Neural cell (in vitro differentiated cells): ENCODE results near the gene MGAT5. TPM values are rescaled to one million over a fixed set of nuclear protein-coding genes. Genes with fewer than 3 reads are reported as not detected.

Experiments
- H2AFZ ChIP-seq: fragments of 200-600, 300-800 bp; sonication (generic), shearing (Covaris generic); 2 replicates; pipeline ENCODE4 v1.6.0; 2014; ENCODE audit warnings: low read depth, mild to moderate bottlenecking, antibody characterized with exemption, low read length, moderate library complexity
- H3F3A ChIP-seq: fragments of 200-600 bp; shearing (Covaris generic); 2 replicates; pipeline ENCODE4 v1.6.1; 2016; ENCODE audit warnings: mild to moderate bottlenecking, moderate library complexity, mixed read lengths, antibody characterized with exemption, low read length; ENCODE audit not compliant: insufficient read depth, poor library complexity, severe bottlenecking
- H3K27ac ChIP-seq: fragments of 200-600, 300-800 bp; sonication (generic), shearing (Covaris generic); 2 replicates; pipeline ENCODE4 v1.5.1; 2014; ENCODE audit warnings: mild to moderate bottlenecking, low read length, moderate library complexity
- H3K27me3 ChIP-seq: fragments of 300-800, 200-600 bp; sonication (generic), shearing (Covaris generic); 2 replicates; pipeline ENCODE4 v1.6.0; 2014; ENCODE audit warnings: mild to moderate bottlenecking, low read depth, low read length, moderate library complexity; ENCODE audit not compliant: insufficient read depth
- H3K36me3 ChIP-seq: fragments of 300-800, 200-600 bp; sonication (generic), shearing (Covaris generic); 2 replicates; pipeline ENCODE4 v1.5.1; 2014; ENCODE audit warnings: mild to moderate bottlenecking, antibody characterized with exemption, low read length, moderate library complexity; ENCODE audit not compliant: insufficient read depth
- H3K4me2 ChIP-seq: fragments of 300-800, 200-600 bp; sonication (generic), shearing (Covaris generic); 2 replicates; pipeline ENCODE4 v1.6.0; 2014; ENCODE audit warnings: mild to moderate bottlenecking, low read length
- H3K4me3 ChIP-seq: fragments of 300-800, 200-600 bp; sonication (generic), shearing (Covaris generic); 2 replicates; pipeline ENCODE4 v1.5.1; 2014; ENCODE audit warnings: mild to moderate bottlenecking, low read length, moderate library complexity
- H3K79me2 ChIP-seq: fragments of 200-600 bp; shearing (Covaris generic); replicated peaks from 2 replicates; pipeline ENCODE4 v1.6.0; 2014; ENCODE audit warnings: mild to moderate bottlenecking, low read length, moderate library complexity; ENCODE audit not compliant: insufficient read depth
- H3K9ac ChIP-seq: fragments of 300-800, 200-600 bp; sonication (generic), shearing (Covaris generic); 2 replicates; pipeline ENCODE4 v1.6.1; 2016; ENCODE audit warnings: mild to moderate bottlenecking, low read length, mixed read lengths
- H3K9me2 ChIP-seq: fragments of 200-600 bp; shearing (Covaris generic); 2 replicates; pipeline ENCODE4 v1.6.1; 2016; ENCODE audit warnings: mild to moderate bottlenecking, low read length, mixed read lengths; ENCODE audit not compliant: insufficient read depth
- H3K9me3 ChIP-seq: fragments of 200-600, 300-800 bp; sonication (generic), shearing (Covaris generic); 2 replicates; pipeline ENCODE4 v1.6.1; 2016; ENCODE audit warnings: mild to moderate bottlenecking, mixed run types, low read length, moderate library complexity, mixed read lengths
- H4K20me1 ChIP-seq: fragments of 200-600 bp; shearing (Covaris generic); 2 replicates; pipeline ENCODE4 v1.6.1; 2016; ENCODE audit warnings: mild to moderate bottlenecking, mixed run types; ENCODE audit not compliant: insufficient read depth
- CTCF ChIP-seq: fragments of 450-650 bp; IDR thresholded peaks from 2 replicates; pipeline ENCODE4 v1.5.1; 2014; ENCODE audit warnings: antibody characterized with exemption, mild to moderate bottlenecking, moderate library complexity; ENCODE audit not compliant: poor library complexity, severe bottlenecking
- EP300 ChIP-seq: fragments of 450-650 bp; conservative IDR thresholded peaks from 2 replicates; pipeline ENCODE4 v1.6.1; 2014; ENCODE audit warnings: antibody characterized with exemption, mild to moderate bottlenecking, moderate library complexity; ENCODE audit not compliant: poor library complexity, severe bottlenecking
- EZH2 ChIP-seq: fragments of 200-600, 300-800 bp; shearing (Covaris generic), sonication (generic); IDR thresholded peaks from 2 replicates; pipeline ENCODE4 v1.6.1; 2014; ENCODE audit warnings: antibody characterized with exemption, low read length, borderline replicate concordance, mild to moderate bottlenecking; ENCODE audit not compliant: insufficient read depth, poor library complexity, severe bottlenecking
- MXI1 ChIP-seq: fragments of 450-650 bp; conservative IDR thresholded peaks from 2 replicates; pipeline ENCODE4 v1.6.1; 2014; ENCODE audit warnings: antibody characterized with exemption, mild to moderate bottlenecking; ENCODE audit not compliant: poor library complexity, severe bottlenecking
- POLR2AphosphoS5 ChIP-seq: IDR thresholded peaks from 2 replicates; pipeline ENCODE4 v1.6.1; 2012
- RAD21 ChIP-seq: fragments of 450-650 bp; conservative IDR thresholded peaks from 2 replicates; pipeline ENCODE4 v1.6.1; 2014; ENCODE audit warnings: antibody characterized with exemption, mild to moderate bottlenecking, moderate library complexity
- SMC3 ChIP-seq: fragments of 450-650 bp; conservative IDR thresholded peaks from 2 replicates; pipeline ENCODE4 v1.6.1; 2014; ENCODE audit warnings: antibody characterized with exemption, mild to moderate bottlenecking, moderate library complexity; ENCODE audit not compliant: poor library complexity
- TAF1 ChIP-seq: IDR thresholded peaks from 2 replicates; pipeline ENCODE4 v1.6.1; 2012; ENCODE audit warnings: low read depth
- polyA plus RNA-seq: library from polyadenylated mRNA; depleted of rRNA; stranded (reverse); fragments of >200 nt; gene quantifications from 2 replicates; pipeline ENCODE4 v1.2.3, GENCODE V29; 2014
- TF ChIP-seq, protein P1 (sequence below): IDR thresholded peaks from 2 replicates; pipeline ENCODE4 v1.6.1; 2012; ENCODE audit warnings: borderline replicate concordance

MGAT5 gene
- polyA plus RNA-seq, 1 donor from 2014 or later, result 40.9 TPM

DNA sequence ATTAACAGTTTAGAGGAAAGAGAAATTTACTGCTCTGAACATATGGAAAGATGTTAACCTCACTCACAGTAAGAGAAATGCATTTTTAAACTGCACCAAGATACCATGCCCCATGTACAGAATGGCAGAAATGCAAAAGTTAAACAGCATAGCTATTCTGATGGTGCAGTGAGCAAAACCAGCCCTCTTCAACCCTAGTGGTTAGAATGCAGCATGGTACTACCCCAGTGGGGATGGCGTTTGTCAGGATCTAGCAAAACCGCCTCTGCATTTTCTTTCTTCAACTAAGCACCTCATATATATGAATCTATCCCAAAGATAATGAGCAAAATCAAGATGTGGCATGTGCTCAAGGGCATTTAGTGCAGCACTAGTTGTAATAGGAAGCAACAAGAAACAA, 98.0 kb downstream of the MGAT5 start:
- TF ChIP-seq RAD21 (no peak), MXI1 (no peak), EZH2 (no peak), CTCF (no peak), TAF1 (no peak), EP300 (no peak), SMC3 (no peak), POLR2AphosphoS5 (no peak)
- TF ChIP-seq, protein P1, sequence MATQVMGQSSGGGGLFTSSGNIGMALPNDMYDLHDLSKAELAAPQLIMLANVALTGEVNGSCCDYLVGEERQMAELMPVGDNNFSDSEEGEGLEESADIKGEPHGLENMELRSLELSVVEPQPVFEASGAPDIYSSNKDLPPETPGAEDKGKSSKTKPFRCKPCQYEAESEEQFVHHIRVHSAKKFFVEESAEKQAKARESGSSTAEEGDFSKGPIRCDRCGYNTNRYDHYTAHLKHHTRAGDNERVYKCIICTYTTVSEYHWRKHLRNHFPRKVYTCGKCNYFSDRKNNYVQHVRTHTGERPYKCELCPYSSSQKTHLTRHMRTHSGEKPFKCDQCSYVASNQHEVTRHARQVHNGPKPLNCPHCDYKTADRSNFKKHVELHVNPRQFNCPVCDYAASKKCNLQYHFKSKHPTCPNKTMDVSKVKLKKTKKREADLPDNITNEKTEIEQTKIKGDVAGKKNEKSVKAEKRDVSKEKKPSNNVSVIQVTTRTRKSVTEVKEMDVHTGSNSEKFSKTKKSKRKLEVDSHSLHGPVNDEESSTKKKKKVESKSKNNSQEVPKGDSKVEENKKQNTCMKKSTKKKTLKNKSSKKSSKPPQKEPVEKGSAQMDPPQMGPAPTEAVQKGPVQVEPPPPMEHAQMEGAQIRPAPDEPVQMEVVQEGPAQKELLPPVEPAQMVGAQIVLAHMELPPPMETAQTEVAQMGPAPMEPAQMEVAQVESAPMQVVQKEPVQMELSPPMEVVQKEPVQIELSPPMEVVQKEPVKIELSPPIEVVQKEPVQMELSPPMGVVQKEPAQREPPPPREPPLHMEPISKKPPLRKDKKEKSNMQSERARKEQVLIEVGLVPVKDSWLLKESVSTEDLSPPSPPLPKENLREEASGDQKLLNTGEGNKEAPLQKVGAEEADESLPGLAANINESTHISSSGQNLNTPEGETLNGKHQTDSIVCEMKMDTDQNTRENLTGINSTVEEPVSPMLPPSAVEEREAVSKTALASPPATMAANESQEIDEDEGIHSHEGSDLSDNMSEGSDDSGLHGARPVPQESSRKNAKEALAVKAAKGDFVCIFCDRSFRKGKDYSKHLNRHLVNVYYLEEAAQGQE, result no peak
- no peaks in the 10 kb centered on the region for H3K27me3 ChIP-seq
- H3K4me2 ChIP-seq, result no peak overlapping the region
- no peaks in the 10 kb centered on the region for H3K36me3 ChIP-seq
- H3K9ac ChIP-seq, result no peak overlapping the region
- H3F3A ChIP-seq, result no peaks in the 10 kb centered on the region
- no peak overlapping the region for H3K4me3 ChIP-seq
- H3K79me2 ChIP-seq, result no peaks in the 10 kb centered on the region
- no peak overlapping the region for H2AFZ ChIP-seq
- H4K20me1 ChIP-seq, result no peaks in the 10 kb centered on the region
- H3K9me2 ChIP-seq, result no peaks in the 10 kb centered on the region
- H3K27ac ChIP-seq, result no peak overlapping the region
- no peaks in the 10 kb centered on the region for H3K9me3 ChIP-seq

DNA sequence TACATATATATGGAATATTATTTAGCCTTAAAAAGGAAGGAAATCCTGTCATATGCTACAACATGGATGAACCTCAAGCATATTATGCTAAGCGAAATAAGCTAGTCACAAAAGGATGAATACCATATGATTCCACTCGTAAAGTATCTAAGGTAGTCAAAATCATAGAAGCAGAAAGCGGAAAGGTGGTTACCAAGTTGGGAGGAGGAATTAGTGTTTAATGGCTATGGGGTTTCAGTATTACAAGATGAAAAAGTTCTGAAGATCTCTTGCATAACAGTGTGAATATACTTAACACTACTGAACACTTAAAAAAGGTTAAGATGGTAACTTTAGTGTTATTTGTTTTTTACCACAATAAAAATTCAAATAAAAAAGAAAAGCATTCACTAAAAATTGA, 99.0 kb downstream of the MGAT5 start:
- H3K4me3 ChIP-seq, result no peak overlapping the region
- no peaks in the 10 kb centered on the region for H3K27me3 ChIP-seq
- H3K9me3 ChIP-seq, result no peaks in the 10 kb centered on the region
- H3K36me3 ChIP-seq, result no peaks in the 10 kb centered on the region
- TF ChIP-seq TAF1 (no peak), POLR2AphosphoS5 (no peak), MXI1 (no peak), RAD21 (no peak), EZH2 (no peak), SMC3 (no peak), EP300 (no peak), CTCF (no peak)
- TF ChIP-seq, protein P1, result no peak
- no peak overlapping the region for H2AFZ ChIP-seq
- H3K79me2 ChIP-seq, result no peaks in the 10 kb centered on the region
- no peaks in the 10 kb centered on the region for H3F3A ChIP-seq
- no peaks in the 10 kb centered on the region for H3K9me2 ChIP-seq
- no peak overlapping the region for H3K27ac ChIP-seq
- H3K9ac ChIP-seq, result no peak overlapping the region
- H4K20me1 ChIP-seq, result no peaks in the 10 kb centered on the region
- H3K4me2 ChIP-seq, result no peak overlapping the region
